Measurements from ENCODE around the gene TTLL6. TPM values are rescaled to one million over a fixed set of nuclear protein-coding genes. Genes with fewer than 3 reads are reported as not detected.
"Not testable (repeated sequence)": the region's sequence is repeated elsewhere in the genome, so short reads cannot be mapped to it uniquely, and the experiment has no call there.

Gene TTLL6
- total RNA-seq, 5 donors from 2014 or later (not counting 1 experiment from before 2014, with no cell fraction given): not detected

DNA sequence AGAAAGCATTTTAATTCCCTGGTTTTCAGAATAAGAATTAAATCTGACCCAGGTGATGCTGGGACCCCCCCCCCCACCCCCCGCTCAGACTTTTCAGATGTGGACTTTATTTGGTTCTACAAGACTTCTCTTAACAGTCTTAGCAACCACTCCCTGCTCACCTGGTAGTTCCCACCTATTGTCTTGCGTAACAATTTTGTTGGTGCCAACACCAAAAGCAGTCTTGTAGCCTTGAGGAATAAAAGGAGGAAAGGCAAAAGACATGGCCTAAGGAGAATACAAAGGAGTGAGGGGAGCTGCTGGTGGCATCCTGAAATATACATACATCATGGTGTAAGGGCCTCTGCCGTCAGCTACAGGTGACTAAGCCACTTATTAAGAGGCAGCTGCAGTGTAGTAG is 5.0 kb downstream of the TTLL6 start:
- CTCF ChIA-PET: interaction anchor here (0.5 to 7.8 kb wide), 9 partner anchors 9 to 119 kb away, joined by 3 to 96 read pairs (median 5); no protein-coding TSS in a partner anchor
- Mint-ChIP-seq H3K4me1 (peaks cover 9 to 13% (median 10%) of the 10 kb centered on the region in 3 donors), H3K27me3 (peaks cover 0 to 23% of the 10 kb centered on the region in 2 donors), H3K9me3 (no peaks in the 10 kb centered on the region), H3K4me3 (no peak overlapping the region), H3K27ac (no peak overlapping the region), H3K36me3 (no peaks in the 10 kb centered on the region)
- no peak for DNase-seq
- Histone ChIP-seq H3K27ac (ENCODE audit: low read length) (no peak overlapping the region), H3K4me3 (ENCODE audit: control insufficient read depth in 1 of 2, extremely low read depth in 1 of 2, low read length in 1 of 2) (no peak overlapping the region), H3K4me1 (ENCODE audit: control insufficient read depth in 1 of 2, extremely low read depth in 1 of 2, insufficient read depth in 2 of 2, low read length in 2 of 2) (peaks cover 2 to 12% of the 10 kb centered on the region in 2 experiments), H3K9me3 (no peaks in the 10 kb centered on the region), H3K36me3 (ENCODE audit: control insufficient read depth in 2 of 2, extremely low read depth in 1 of 2, insufficient read depth in 1 of 2, low read length in 1 of 2) (no peaks in the 10 kb centered on the region), H3K27me3 (replicated peaks in 1 of 2; ENCODE audit: control insufficient read depth in 2 of 2, extremely low read depth in 1 of 2, insufficient read depth in 2 of 2, low read length in 1 of 2) (peaks cover 0 to 34% of the 10 kb centered on the region in 2 experiments)
- no CpG with 5 or more reads among the region's 3 CpGs for WGBS (ENCODE audit: insufficient coverage)
- POLR2A ChIA-PET: interaction anchor here in 1 of 2 donors (0.7 kb wide), 1 partner anchor 24 kb away, joined by 11 read pairs; no protein-coding TSS in a partner anchor
- ATAC-seq (replicated peaks in 1 of 4): no peak

DNA sequence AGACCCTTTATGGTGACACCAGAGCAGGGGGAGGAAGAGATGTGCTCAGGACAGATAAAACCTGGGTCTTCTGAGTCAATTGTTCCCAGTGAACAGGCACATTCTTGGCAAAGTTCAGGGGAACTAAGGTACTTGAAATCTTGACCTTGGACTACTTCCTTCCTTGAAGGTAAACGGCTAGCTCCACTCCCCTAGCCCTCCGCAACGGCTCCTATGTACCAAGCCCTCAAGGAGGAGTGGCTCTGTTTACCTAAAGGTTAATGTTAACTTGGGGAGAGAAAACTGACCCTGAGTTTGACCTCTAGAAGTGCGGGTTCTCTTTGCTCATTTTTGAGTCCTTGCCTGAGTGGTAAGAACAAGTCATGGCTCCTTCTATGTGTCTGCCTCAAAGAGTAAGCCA is 7.8 kb downstream of the TTLL6 start:
- peaks cover 0 to 2% (median 0%) of the 10 kb centered on the region in 3 donors for H3K4me1 Mint-ChIP-seq
- peaks cover 0 to 18% of the 10 kb centered on the region in 2 donors for H3K27me3 Mint-ChIP-seq
- H3K4me3 ChIP-seq (ENCODE audit: control insufficient read depth in 1 of 2, extremely low read depth in 1 of 2, low read length in 1 of 2): no peak overlapping the region
- no peaks in the 10 kb centered on the region for H3K9me3 ChIP-seq
- H3K27ac Mint-ChIP-seq: no peak overlapping the region
- DNase-seq: no peak
- ChIA-PET POLR2A (no interaction called here), CTCF (interaction anchor here in 1 of 2 donors (2.1 kb wide), 1 partner anchor 70 kb away, joined by 6 read pairs; no protein-coding TSS in a partner anchor)
- peaks cover 0 to 23% of the 10 kb centered on the region in 2 experiments for H3K27me3 ChIP-seq (replicated peaks in 1 of 2; ENCODE audit: control insufficient read depth in 2 of 2, extremely low read depth in 1 of 2, insufficient read depth in 2 of 2, low read length in 1 of 2)
- H3K27ac ChIP-seq (ENCODE audit: low read length): no peak overlapping the region
- WGBS (ENCODE audit: insufficient coverage): 88% methylated on average over 1 of the region's 4 CpGs
- H3K9me3 Mint-ChIP-seq: no peaks in the 10 kb centered on the region
- no peak overlapping the region for H3K4me3 Mint-ChIP-seq
- no peak for ATAC-seq (replicated peaks in 1 of 4)
- H3K36me3 Mint-ChIP-seq: no peaks in the 10 kb centered on the region
- no peaks in the 10 kb centered on the region for H3K36me3 ChIP-seq (ENCODE audit: control insufficient read depth in 2 of 2, extremely low read depth in 1 of 2, insufficient read depth in 1 of 2, low read length in 1 of 2)
- H3K4me1 ChIP-seq (ENCODE audit: control insufficient read depth in 1 of 2, extremely low read depth in 1 of 2, insufficient read depth in 2 of 2, low read length in 2 of 2): peaks cover 0 to 4% of the 10 kb centered on the region in 2 experiments

- peak; percentile 14 to 77 (median 56) for DNase-seq
- peaks cover 0 to 23% of the 10 kb centered on the region in 2 experiments for H3K27me3 ChIP-seq (replicated peaks in 1 of 2; ENCODE audit: control insufficient read depth in 2 of 2, extremely low read depth in 1 of 2, insufficient read depth in 2 of 2, low read length in 1 of 2)
- ChIA-PET POLR2A (no interaction called here), CTCF (interaction anchor here (0.6 to 2.9 kb wide), 6 partner anchors 26 to 80 kb away, joined by 3 to 32 read pairs (median 6); no protein-coding TSS in a partner anchor)
- peak; percentile 71 to 84 (median 81) for ATAC-seq (replicated peaks in 1 of 4)
- H3K4me1 Mint-ChIP-seq: peaks cover 0 to 2% (median 0%) of the 10 kb centered on the region in 3 donors
- H3K9me3 ChIP-seq: no peaks in the 10 kb centered on the region
- no peaks in the 10 kb centered on the region for H3K36me3 ChIP-seq (ENCODE audit: control insufficient read depth in 2 of 2, extremely low read depth in 1 of 2, insufficient read depth in 1 of 2, low read length in 1 of 2)
- H3K27me3 Mint-ChIP-seq: peaks cover 9 to 20% of the 10 kb centered on the region in 2 donors
- WGBS (ENCODE audit: insufficient coverage): 0% methylated on average over 6 of the region's 9 CpGs
- peaks cover 0 to 4% of the 10 kb centered on the region in 2 experiments for H3K4me1 ChIP-seq (ENCODE audit: control insufficient read depth in 1 of 2, extremely low read depth in 1 of 2, insufficient read depth in 2 of 2, low read length in 2 of 2)
- H3K27ac Mint-ChIP-seq: no peak overlapping the region
- H3K36me3 Mint-ChIP-seq: no peaks in the 10 kb centered on the region
- no peaks in the 10 kb centered on the region for H3K9me3 Mint-ChIP-seq
- no peak overlapping the region for H3K4me3 ChIP-seq (ENCODE audit: control insufficient read depth in 1 of 2, extremely low read depth in 1 of 2, low read length in 1 of 2)
- no peak overlapping the region for H3K27ac ChIP-seq (ENCODE audit: low read length)
- no peak overlapping the region for H3K4me3 Mint-ChIP-seq
Observed at GRCh38 chr17:48804936-48805411, 12.1 kb downstream of the TTLL6 start.

DNA sequence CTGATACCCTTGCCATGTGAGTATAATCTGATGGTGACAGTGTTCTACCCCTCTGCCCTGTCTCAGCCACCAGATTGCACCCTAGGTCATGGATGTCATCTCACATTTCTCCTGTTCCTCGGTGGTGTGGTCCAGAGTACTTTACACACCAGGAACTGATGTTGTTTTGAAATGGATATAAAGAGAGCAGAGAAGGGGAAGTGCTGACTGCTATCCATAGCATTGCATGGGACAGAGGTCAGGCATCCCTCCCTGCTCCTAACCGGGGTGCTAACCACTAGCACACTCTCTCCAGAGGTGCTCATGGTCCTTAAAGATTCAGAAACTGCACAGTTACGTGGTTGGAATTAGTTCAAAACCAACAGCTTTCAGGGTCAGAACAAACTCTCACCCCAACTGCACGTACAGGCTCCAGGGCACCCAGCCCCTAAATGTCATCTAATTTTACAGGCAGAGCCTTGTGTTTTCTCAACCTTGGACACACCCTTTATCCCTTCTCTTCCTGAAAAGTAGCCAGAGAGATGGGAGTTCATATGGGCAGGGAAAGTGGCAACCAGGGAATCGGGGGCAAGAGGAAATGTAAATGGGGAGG is 16.3 kb downstream of the TTLL6 start:
- Mint-ChIP-seq H3K4me1 (peaks cover 0 to 2% (median 0%) of the 10 kb centered on the region in 3 donors), H3K27me3 (peaks cover 26 to 39% of the 10 kb centered on the region in 2 donors), H3K4me3 (no peak overlapping the region), H3K36me3 (no peaks in the 10 kb centered on the region), H3K27ac (no peak overlapping the region), H3K9me3 (no peaks in the 10 kb centered on the region)
- Histone ChIP-seq H3K4me3 (ENCODE audit: control insufficient read depth in 1 of 2, extremely low read depth in 1 of 2, low read length in 1 of 2) (no peak overlapping the region), H3K27ac (ENCODE audit: low read length) (no peak overlapping the region), H3K9me3 (no peaks in the 10 kb centered on the region), H3K4me1 (ENCODE audit: control insufficient read depth in 1 of 2, extremely low read depth in 1 of 2, insufficient read depth in 2 of 2, low read length in 2 of 2) (peaks cover 0 to 4% of the 10 kb centered on the region in 2 experiments), H3K27me3 (replicated peaks in 1 of 2; ENCODE audit: control insufficient read depth in 2 of 2, extremely low read depth in 1 of 2, insufficient read depth in 2 of 2, low read length in 1 of 2) (peaks cover 0 to 50% of the 10 kb centered on the region in 2 experiments), H3K36me3 (ENCODE audit: control insufficient read depth in 2 of 2, extremely low read depth in 1 of 2, insufficient read depth in 1 of 2, low read length in 1 of 2) (no peaks in the 10 kb centered on the region)
- CTCF ChIA-PET: interaction anchor here (0.6 to 1.9 kb wide), 3 partner anchors 78 to 148 kb away, joined by 3 to 8 read pairs (median 5); no protein-coding TSS in a partner anchor
- POLR2A ChIA-PET: no interaction called here
- 89% methylated on average over 2 of the region's 5 CpGs for WGBS (ENCODE audit: insufficient coverage)
- DNase-seq (no peak), ATAC-seq (replicated peaks in 1 of 4) (no peak)

DNA sequence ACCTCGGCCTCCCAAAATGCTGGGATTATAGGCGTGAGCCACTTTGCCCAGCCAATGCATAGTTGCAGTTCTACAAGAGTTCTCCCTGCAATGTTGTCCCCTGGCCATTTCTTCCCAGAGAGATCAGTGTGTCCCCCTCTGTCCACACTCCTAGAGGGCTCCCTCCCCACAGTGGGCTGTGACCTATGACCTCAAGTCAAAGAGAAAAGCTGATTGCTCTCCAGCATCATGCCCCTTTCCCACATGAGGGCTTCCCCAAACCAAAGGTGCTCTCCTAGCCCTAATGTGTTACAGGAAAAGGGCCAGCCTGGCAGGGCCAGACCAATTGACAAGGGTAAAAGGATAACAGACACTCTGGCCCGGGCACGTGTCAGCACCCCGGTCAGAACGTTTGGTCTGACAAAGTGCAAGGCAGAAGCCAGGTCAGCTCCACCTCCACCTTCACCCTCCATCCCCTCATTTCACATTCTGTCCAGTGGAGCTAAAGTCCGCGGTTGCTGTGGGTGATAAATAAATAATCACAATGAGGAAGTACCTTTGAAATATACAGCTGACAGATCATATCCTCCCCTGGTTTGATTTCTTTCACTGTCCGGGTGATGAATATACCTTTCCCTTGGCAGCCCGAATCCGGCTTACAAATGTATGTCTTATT is 17.8 kb downstream of the TTLL6 start:
- Histone ChIP-seq H3K36me3 (ENCODE audit: control insufficient read depth in 2 of 2, extremely low read depth in 1 of 2, insufficient read depth in 1 of 2, low read length in 1 of 2) (no peaks in the 10 kb centered on the region), H3K27me3 (replicated peaks in 1 of 2; ENCODE audit: control insufficient read depth in 2 of 2, extremely low read depth in 1 of 2, insufficient read depth in 2 of 2, low read length in 1 of 2) (peaks cover 0 to 51% of the 10 kb centered on the region in 2 experiments), H3K4me1 (ENCODE audit: control insufficient read depth in 1 of 2, extremely low read depth in 1 of 2, insufficient read depth in 2 of 2, low read length in 2 of 2) (no peaks in the 10 kb centered on the region), H3K4me3 (ENCODE audit: control insufficient read depth in 1 of 2, extremely low read depth in 1 of 2, low read length in 1 of 2) (no peak overlapping the region), H3K27ac (ENCODE audit: low read length) (no peak overlapping the region), H3K9me3 (no peaks in the 10 kb centered on the region)
- no peak overlapping the region for H3K4me3 Mint-ChIP-seq
- DNase-seq (no peak), ATAC-seq (replicated peaks in 1 of 4) (no peak)
- no peak overlapping the region for H3K27ac Mint-ChIP-seq
- no peaks in the 10 kb centered on the region for H3K36me3 Mint-ChIP-seq
- POLR2A ChIA-PET: interaction anchor here in 1 of 2 donors (0.5 to 0.6 kb wide), 2 partner anchors 22 to 176 kb away, joined by 3 to 5 read pairs; no protein-coding TSS in a partner anchor
- peaks cover 29 to 39% of the 10 kb centered on the region in 2 donors for H3K27me3 Mint-ChIP-seq
- no peaks in the 10 kb centered on the region for H3K9me3 Mint-ChIP-seq
- CTCF ChIA-PET: interaction anchor here (0.6 to 1.3 kb wide), 3 partner anchors 80 to 193 kb away, joined by 3 to 5 read pairs (median 3); no protein-coding TSS in a partner anchor
- no peaks in the 10 kb centered on the region for H3K4me1 Mint-ChIP-seq
- 76% methylated on average over 2 of the region's 11 CpGs for WGBS (ENCODE audit: insufficient coverage)

DNA sequence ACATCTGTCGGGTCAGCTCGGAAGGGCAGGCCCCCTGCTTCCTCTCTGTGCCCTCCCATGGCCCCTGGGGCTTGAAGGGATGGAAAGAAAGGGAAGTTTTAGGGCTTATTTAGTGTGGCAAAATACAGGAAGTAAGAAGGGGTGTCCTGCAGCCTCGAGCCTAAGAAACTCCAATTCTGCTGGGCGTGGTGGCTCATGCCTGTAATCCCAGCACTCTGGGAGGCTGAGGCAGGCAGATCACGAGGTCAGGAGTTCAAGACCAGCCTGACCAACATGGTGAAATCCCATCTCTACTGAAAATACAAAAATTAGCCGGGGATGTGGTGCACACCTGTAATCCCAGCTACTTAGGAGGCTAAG is 20.9 kb downstream of the TTLL6 start:
- peaks cover 45 to 49% of the 10 kb centered on the region in 2 donors for H3K27me3 Mint-ChIP-seq
- WGBS (ENCODE audit: insufficient coverage): 10% methylated on average over 3 of the region's 6 CpGs
- H3K4me1 Mint-ChIP-seq; CTCF ChIA-PET; H3K27ac Mint-ChIP-seq; POLR2A ChIA-PET; H3K36me3 Mint-ChIP-seq; H3K27ac ChIP-seq (ENCODE audit: low read length); ATAC-seq (replicated peaks in 1 of 4); H3K9me3 Mint-ChIP-seq; H3K4me3 Mint-ChIP-seq; H3K36me3 ChIP-seq (ENCODE audit: control insufficient read depth in 2 of 2, extremely low read depth in 1 of 2, insufficient read depth in 1 of 2, low read length in 1 of 2); H3K9me3 ChIP-seq; DNase-seq; H3K4me1 ChIP-seq (ENCODE audit: control insufficient read depth in 1 of 2, extremely low read depth in 1 of 2, insufficient read depth in 2 of 2, low read length in 2 of 2); H3K4me3 ChIP-seq (ENCODE audit: control insufficient read depth in 1 of 2, extremely low read depth in 1 of 2, low read length in 1 of 2): not testable (repeated sequence)
- peaks cover 0 to 67% of the 10 kb centered on the region in 2 experiments for H3K27me3 ChIP-seq (replicated peaks in 1 of 2; ENCODE audit: control insufficient read depth in 2 of 2, extremely low read depth in 1 of 2, insufficient read depth in 2 of 2, low read length in 1 of 2)

All from T-cell (primary cell).